Transverse colon (tissue), 4 donors: ENCODE data around the gene BMX. TPM values are rescaled to one million over a fixed set of nuclear protein-coding genes. Genes with fewer than 3 reads are reported as not detected.

Experiments used
- DNase-seq: peaks from one replicate; pipeline ENCODE4 v3.0.0-alpha.2; 2019
- H3K27ac ChIP-seq, 4 donors: fragments of 200-600 bp; sonication (generic); 2 replicates each; pipeline ENCODE4 v1.5.1; 2016 to 2018; ENCODE audit warnings: inconsistent platforms in 4 of 4
- H3K27me3 ChIP-seq: fragments of 200-600 bp; sonication (generic); 2 replicates; pipeline ENCODE4 v1.5.1; 2017; ENCODE audit warnings: inconsistent platforms
- H3K36me3 ChIP-seq, 4 donors: fragments of 200-600 bp; sonication (generic); 2 replicates each; pipeline ENCODE4 v1.5.1; 2017 to 2019; ENCODE audit warnings: inconsistent platforms in 4 of 4
- H3K4me1 ChIP-seq, 4 donors: fragments of 200-600 bp; sonication (generic); 2 replicates each; pipeline ENCODE4 v1.5.1; 2017 to 2020; ENCODE audit warnings: inconsistent platforms in 4 of 4
- H3K4me3 ChIP-seq, 4 donors: fragments of 200-600 bp; sonication (generic); 1 replicate in 1 of 4; 2 replicates in 3 of 4; pipeline versions ENCODE4 v1.5.1 to v1.6.1; 2017 to 2019; ENCODE audit warnings: inconsistent platforms in 4 of 4
- H3K9me3 ChIP-seq, 2 donors: fragments of 200-600 bp; sonication (generic); 2 replicates each; pipeline ENCODE4 v1.5.1; 2017 to 2019; ENCODE audit warnings: inconsistent platforms in 2 of 2
- EP300 ChIP-seq: sonication (generic); formaldehyde crosslinking; IDR thresholded peaks from one replicate; pipeline ENCODE4 v1.6.1; 2017; ENCODE audit warnings: antibody characterized with exemption, low read depth
- POLR2A ChIP-seq: fragments of 450-650 bp; IDR thresholded peaks from one replicate; pipeline ENCODE4 v1.6.1; 2016; ENCODE audit warnings: antibody characterized with exemption, mild to moderate bottlenecking, moderate library complexity
- POLR2AphosphoS5 ChIP-seq, 3 donors: sonication (generic); formaldehyde crosslinking; IDR thresholded peaks; one replicate each; pipeline ENCODE4 v1.6.1; 2016; ENCODE audit warnings: antibody characterized with exemption in 3 of 3
- WGBS, 2 donors: methylation state at CpG; one replicate each; pipeline ENCODE4 v1.1.5; 2018; ENCODE audit warnings: low coverage in 1 of 2; 5-methylcytosine and 5-hydroxymethylcytosine counted together
- in situ Hi-C, 4 donors: fragments of 200-750 bp; cut with MboI; loops; one replicate each; pipeline versions ENCODE4 v1.15.0 to v1.15.1; 2017; ENCODE audit warnings: low sequenced_read_pairs in 3 of 4, low pct_ligation_motif_present in 1 of 4, low pct_unique_long_range_greater_than_20kb in 1 of 4
- intact Hi-C: fragments of 100-400 bp; cut with DNase I; formaldehyde crosslinking; loops from one replicate; pipeline ENCODE4 v1.15.1; 2023; ENCODE audit warnings: low total_unique reads
- total RNA-seq, 4 donors: library from RNA; depleted of rRNA; stranded (reverse); fragments of >200 nt; gene quantifications; one replicate each; pipeline ENCODE4 v1.1.0, GENCODE V29; 2016
- TF ChIP-seq, protein P1 (sequence below), 5 experiments: fragments of 200-600 bp in 3 of 5; fragments of 450-650 bp in 2 of 5; sonication (generic) in 3 of 5; IDR thresholded peaks; 1 replicate in 2 of 5; 2 replicates in 3 of 5; pipeline ENCODE4 v1.5.1; 2016 to 2017; ENCODE audit warnings: antibody characterized with exemption in 5 of 5, inconsistent platforms in 3 of 5, mild to moderate bottlenecking in 2 of 5, moderate library complexity in 1 of 5

BMX gene
- total RNA-seq, 4 donors from 2014 or later, result 1.1 to 5.9 (median 3.4) TPM

- intact Hi-C loops (no loop called here), in situ Hi-C loops (no loop called here)
- Histone ChIP-seq H3K27ac (no peak overlapping the region), H3K9me3 (no peaks in the 10 kb centered on the region), H3K4me1 (no peaks in the 10 kb centered on the region), H3K4me3 (no peak overlapping the region), H3K36me3 (no peaks in the 10 kb centered on the region), H3K27me3 (no peaks in the 10 kb centered on the region)
- WGBS, 2 donors, result 20% methylated on average over 1 of the region's 1 CpG; no CpG with 5 or more reads in 1 of the 2 donors
- TF ChIP-seq POLR2AphosphoS5 (IDR thresholded peaks at IDR 0.05) (no peak), POLR2A (no peak), EP300 (no peak)
- TF ChIP-seq, protein P1, sequence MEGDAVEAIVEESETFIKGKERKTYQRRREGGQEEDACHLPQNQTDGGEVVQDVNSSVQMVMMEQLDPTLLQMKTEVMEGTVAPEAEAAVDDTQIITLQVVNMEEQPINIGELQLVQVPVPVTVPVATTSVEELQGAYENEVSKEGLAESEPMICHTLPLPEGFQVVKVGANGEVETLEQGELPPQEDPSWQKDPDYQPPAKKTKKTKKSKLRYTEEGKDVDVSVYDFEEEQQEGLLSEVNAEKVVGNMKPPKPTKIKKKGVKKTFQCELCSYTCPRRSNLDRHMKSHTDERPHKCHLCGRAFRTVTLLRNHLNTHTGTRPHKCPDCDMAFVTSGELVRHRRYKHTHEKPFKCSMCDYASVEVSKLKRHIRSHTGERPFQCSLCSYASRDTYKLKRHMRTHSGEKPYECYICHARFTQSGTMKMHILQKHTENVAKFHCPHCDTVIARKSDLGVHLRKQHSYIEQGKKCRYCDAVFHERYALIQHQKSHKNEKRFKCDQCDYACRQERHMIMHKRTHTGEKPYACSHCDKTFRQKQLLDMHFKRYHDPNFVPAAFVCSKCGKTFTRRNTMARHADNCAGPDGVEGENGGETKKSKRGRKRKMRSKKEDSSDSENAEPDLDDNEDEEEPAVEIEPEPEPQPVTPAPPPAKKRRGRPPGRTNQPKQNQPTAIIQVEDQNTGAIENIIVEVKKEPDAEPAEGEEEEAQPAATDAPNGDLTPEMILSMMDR (IDR thresholded peaks at IDR 0.05), result no peak
- no peak for DNase-seq
Measured at GRCh38 chrX:15511563-15511962, 11.0 kb downstream of the BMX start.

- H3K27me3 ChIP-seq, result no peaks in the 10 kb centered on the region
- no peaks in the 10 kb centered on the region for H3K9me3 ChIP-seq
- TF ChIP-seq, protein P1 (IDR thresholded peaks at IDR 0.05), result no peak
- TF ChIP-seq POLR2AphosphoS5 (IDR thresholded peaks at IDR 0.05), result no peak
- TF ChIP-seq POLR2A, result no peak
- no peak for TF ChIP-seq EP300
- no peaks in the 10 kb centered on the region for H3K4me1 ChIP-seq
- no peak for DNase-seq
- no peak overlapping the region for H3K4me3 ChIP-seq
- intact Hi-C loops, result no loop called here
- no peaks in the 10 kb centered on the region for H3K36me3 ChIP-seq
- H3K27ac ChIP-seq, result no peak overlapping the region
- in situ Hi-C loops, result no loop called here
- 33 to 73% methylated on average over 1 to 4 of the region's 4 CpGs for WGBS, 2 donors
Measured at GRCh38 chrX:15512401-15512965, 11.9 kb downstream of the BMX start.

DNA sequence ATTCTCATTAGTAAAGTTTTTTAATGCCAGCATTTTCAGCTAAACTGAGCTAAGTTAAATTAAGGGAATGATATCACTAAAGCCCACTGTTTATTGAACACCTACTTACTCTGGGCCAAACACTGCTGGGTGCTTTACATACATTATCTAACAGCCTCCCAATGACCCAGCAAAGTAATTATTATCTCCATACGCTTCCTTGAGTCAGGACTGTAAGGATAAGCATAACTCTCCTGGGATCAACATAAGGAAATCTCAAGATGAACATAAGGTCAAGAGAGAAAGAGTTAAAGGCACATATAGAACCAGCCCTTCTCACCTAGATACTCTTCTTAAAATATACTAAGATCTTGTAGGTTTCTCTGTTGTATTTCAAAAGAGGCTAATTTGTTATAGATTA is 13.7 kb downstream of the BMX start:
- Histone ChIP-seq H3K27ac (no peak overlapping the region), H3K9me3 (no peaks in the 10 kb centered on the region), H3K27me3 (no peaks in the 10 kb centered on the region), H3K4me1 (no peaks in the 10 kb centered on the region), H3K4me3 (no peak overlapping the region), H3K36me3 (no peaks in the 10 kb centered on the region)
- WGBS, 2 donors, result 53% methylated on average over 1 of the region's 1 CpG; no CpG with 5 or more reads in 1 of the 2 donors
- in situ Hi-C loops, result no loop called here
- intact Hi-C loops, result no loop called here
- no peak for DNase-seq
- TF ChIP-seq POLR2AphosphoS5 (IDR thresholded peaks at IDR 0.05) (no peak), POLR2A (no peak), EP300 (no peak)
- TF ChIP-seq, protein P1 (IDR thresholded peaks at IDR 0.05), result no peak

DNA sequence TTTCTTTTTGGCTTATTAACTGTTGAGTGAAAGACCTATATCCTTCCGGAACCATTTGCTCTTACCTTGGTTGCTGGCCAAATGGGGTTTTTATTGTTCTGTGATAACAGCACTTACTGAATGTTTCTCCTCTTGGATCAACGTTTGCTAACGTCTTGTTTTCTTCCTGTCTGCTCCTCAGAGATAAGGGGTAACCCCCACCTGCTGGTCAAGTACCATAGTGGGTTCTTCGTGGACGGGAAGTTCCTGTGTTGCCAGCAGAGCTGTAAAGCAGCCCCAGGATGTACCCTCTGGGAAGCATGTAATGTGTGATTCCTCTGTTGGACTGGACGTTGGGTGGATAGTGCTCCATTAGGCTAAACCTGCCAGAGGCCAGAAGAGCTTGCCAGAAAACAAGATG is 15.3 kb downstream of the BMX start:
- intact Hi-C loops, result no loop called here
- Histone ChIP-seq H3K27me3 (no peaks in the 10 kb centered on the region), H3K4me3 (no peak overlapping the region), H3K4me1 (no peaks in the 10 kb centered on the region), H3K27ac (no peak overlapping the region), H3K9me3 (no peaks in the 10 kb centered on the region), H3K36me3 (no peaks in the 10 kb centered on the region)
- 21% methylated on average over 6 of the region's 6 CpGs; no CpG with 5 or more reads in 1 of the 2 donors for WGBS, 2 donors
- in situ Hi-C loops, result no loop called here
- DNase-seq, result no peak
- TF ChIP-seq POLR2AphosphoS5 (IDR thresholded peaks at IDR 0.05), result no peak
- TF ChIP-seq, protein P1 (IDR thresholded peaks at IDR 0.05), result no peak
- no peak for TF ChIP-seq EP300
- TF ChIP-seq POLR2A, result no peak
